ENCODE data around the gene ENAH.

DNA sequence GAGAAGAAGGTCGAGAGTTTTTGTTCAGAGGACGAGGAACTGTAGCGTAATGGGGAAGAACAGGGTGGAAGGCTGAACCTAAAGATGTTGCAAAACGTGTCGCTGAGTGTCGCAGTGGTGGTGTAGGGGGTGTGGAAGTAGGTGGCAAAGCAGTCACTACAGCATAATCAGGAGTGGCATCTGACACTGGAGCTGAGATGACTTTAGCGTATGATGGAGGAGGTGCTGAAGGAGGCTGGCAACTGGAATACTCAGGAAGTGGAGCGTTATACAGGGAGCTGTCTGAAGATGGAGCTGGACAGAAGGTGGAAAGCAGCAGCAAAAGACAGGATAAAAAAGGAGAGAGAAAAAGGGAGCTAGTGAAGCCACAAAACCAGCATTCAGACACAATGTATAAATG lies 135.2 kb downstream of the ENAH start:
- TF ChIP-seq ZNF274 (IDR thresholded peaks at IDR 0.05; ENCODE audit: low read depth, low read length), result no peak
- TF ChIP-seq YY1 (IDR thresholded peaks at IDR 0.05; ENCODE audit: insufficient read depth, insufficient read length), result no peak
- no peak for TF ChIP-seq SUZ12 (IDR thresholded peaks at IDR 0.05; ENCODE audit: extremely low read depth, insufficient read depth, insufficient read length)
